Heart left ventricle (tissue), 16 donors: ENCODE measurements around the gene STXBP5. TPM values are rescaled to one million over a fixed set of nuclear protein-coding genes. Genes with fewer than 3 reads are reported as not detected.

Experiments
- ATAC-seq, 4 donors: fragments of 200-7000 bp; cut with Tn5 transposase; one replicate each; pipeline ENCODE4 v1.9.1; 2020 to 2022; ENCODE audit warnings: moderate library complexity in 4 of 4, mild to moderate bottlenecking in 3 of 4, moderate number of reproducible peaks in 1 of 4
- DNase-seq, 5 donors: peaks; one replicate each; pipeline ENCODE4 v3.0.0-alpha.2; 2020
- H3K27ac ChIP-seq, 12 donors: fragments of 200-600 bp; sonication (generic) in 4 of 12; one replicate each; pipeline versions ENCODE4 v1.5.0 to v1.8.0; 2016 to 2022; ENCODE audit warnings: mild to moderate bottlenecking in 2 of 12
- H3K27me3 ChIP-seq, 9 donors: fragments of 200-600 bp; sonication (generic) in 2 of 9; one replicate each; pipeline versions ENCODE4 v1.5.1 to v1.8.0; 2016 to 2022; ENCODE audit warnings: mild to moderate bottlenecking in 3 of 9
- H3K36me3 ChIP-seq, 9 donors: fragments of 200-600 bp; sonication (generic) in 2 of 9; one replicate each; pipeline versions ENCODE4 v1.5.0 to v1.8.0; 2018 to 2022; ENCODE audit warnings: mild to moderate bottlenecking in 2 of 9
- H3K4me1 ChIP-seq, 12 donors: fragments of 200-600 bp; sonication (generic) in 4 of 12; one replicate each; pipeline versions ENCODE4 v1.5.0 to v1.8.0; 2016 to 2022; ENCODE audit warnings: mild to moderate bottlenecking in 3 of 12
- H3K4me3 ChIP-seq, 12 donors: fragments of 200-600 bp; sonication (generic) in 4 of 12; one replicate each; pipeline versions ENCODE4 v1.5.0 to v1.8.0; 2017 to 2022; ENCODE audit warnings: mild to moderate bottlenecking in 9 of 12, moderate library complexity in 4 of 12
- H3K9me3 ChIP-seq, 12 donors: fragments of 200-600 bp; sonication (generic) in 4 of 12; one replicate each; pipeline versions ENCODE4 v1.5.0 to v1.8.0; 2016 to 2022; ENCODE audit warnings: mild to moderate bottlenecking in 1 of 12
- POLR2A ChIP-seq, 2 donors: fragments of 450-650 bp; IDR thresholded peaks; one replicate each; pipeline ENCODE4 v1.6.1; 2017; ENCODE audit warnings: antibody characterized with exemption in 2 of 2, mild to moderate bottlenecking in 2 of 2, moderate library complexity in 2 of 2
- WGBS, 4 donors: extraction: QIAGEN DNeasy Blood & Tissue Kit in 2 of 4; methylation state at CpG; one replicate each; pipeline versions ENCODE4 v1.1.5 to v1.1.7; 2013 to 2018; 5-methylcytosine and 5-hydroxymethylcytosine counted together
- intact Hi-C, 10 donors: fragments of 100-400 bp; cut with DNase I; formaldehyde crosslinking; loops; one replicate each; pipeline versions ENCODE4 v1.11.1 to v1.14.2; 2022
- polyA plus RNA-seq, 2 donors: library from polyadenylated mRNA; stranded (reverse); fragments of 200-250 nt; gene quantifications; one replicate each; pipeline ENCODE4 v1.2.3, GENCODE V29; 2013
- total RNA-seq, 9 donors: library from RNA; depleted of rRNA in 2 of 9; stranded (reverse); fragments of >200 nt in 2 of 9; fragmentation: NEBNext Ultra II Directional in 3 of 9; extraction: Animal tissue kit (Norgen Biotek cat#: 25700) in 3 of 9; gene quantifications; one replicate each; pipeline versions ENCODE4 v1.1.0 to v1.2.4, GENCODE V29; 2016 to 2023
- TF ChIP-seq, protein P1 (sequence below), 12 donors: fragments of 200-600 bp; sonication (generic) in 4 of 12; IDR thresholded peaks; one replicate each; pipeline versions ENCODE4 v1.5.0 to v1.8.0; 2018 to 2022; ENCODE audit warnings: antibody characterized with exemption in 12 of 12, mild to moderate bottlenecking in 5 of 12
- donor health status: ischemic (EF 13 %, LVEDD 7.1; RV severe dilation, severe dysfunction).
- donor health status: healthy with polysubstance abuse.
- donor health status: DM: no; HTN: yes; CAD: no.
- donor health status: DM: no; HTN: no; CAD: no.
- donor health status: ischemic (EF 25% LVEDD 6.9; RV normal size, moderate dysfunction).
- donor health status: ischemic (EF 25% LVEDD 5.7; RV mildly dilated, moderate dysfunction).
- donor health status: healthy.
- donor health status: DM: yes; HTN: yes; CAD: no.
- donor health status: ischemic (EF 35%, LVEDD 5.7; RV mildly dilated, moderate dysfunction).
- donor health status: nonischemic (EF 11% LVEDD 7.7; RV severe dilation, severe dysfunction).
- donor health status: DM: yes; HTN: yes; CAD: no.
- donor health status: PGD.
- donor health status: ischemic (EF 29% LVEDD 5.4; RV normal size, mild dysfunction).
- donor health status: nonischemic (EF 23%, LVEDD 6.1; RV moderate dilation, normal function).

Gene STXBP5
- total and polyA plus RNA-seq, 11 donors: 5.7 to 20.0 (median 14.1) TPM

DNA sequence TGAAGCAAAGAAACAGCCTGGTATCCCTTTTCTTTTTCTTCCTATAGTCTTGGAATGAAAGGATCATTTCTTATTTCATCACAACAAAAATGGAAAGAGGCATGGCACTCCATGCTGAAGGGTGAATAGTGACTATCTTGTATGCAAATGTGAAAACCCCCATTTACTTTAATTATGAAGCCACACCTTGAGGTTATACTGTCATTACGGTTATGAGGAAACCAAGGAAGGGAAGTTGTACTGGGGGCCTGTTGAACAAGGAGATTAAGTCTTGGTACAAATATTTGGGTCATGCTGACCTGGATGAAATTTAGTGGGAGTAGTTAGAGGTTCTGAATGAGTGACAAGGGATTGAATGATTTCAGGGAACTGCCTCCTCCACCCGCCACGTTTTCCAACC lies 8.7 kb upstream of the STXBP5 start:
- H3K4me1 ChIP-seq: peaks cover 0 to 12% (median 0%) of the 10 kb centered on the region in 12 donors
- H3K36me3 ChIP-seq: no peaks in the 10 kb centered on the region
- no peak for DNase-seq
- TF ChIP-seq, protein P1, sequence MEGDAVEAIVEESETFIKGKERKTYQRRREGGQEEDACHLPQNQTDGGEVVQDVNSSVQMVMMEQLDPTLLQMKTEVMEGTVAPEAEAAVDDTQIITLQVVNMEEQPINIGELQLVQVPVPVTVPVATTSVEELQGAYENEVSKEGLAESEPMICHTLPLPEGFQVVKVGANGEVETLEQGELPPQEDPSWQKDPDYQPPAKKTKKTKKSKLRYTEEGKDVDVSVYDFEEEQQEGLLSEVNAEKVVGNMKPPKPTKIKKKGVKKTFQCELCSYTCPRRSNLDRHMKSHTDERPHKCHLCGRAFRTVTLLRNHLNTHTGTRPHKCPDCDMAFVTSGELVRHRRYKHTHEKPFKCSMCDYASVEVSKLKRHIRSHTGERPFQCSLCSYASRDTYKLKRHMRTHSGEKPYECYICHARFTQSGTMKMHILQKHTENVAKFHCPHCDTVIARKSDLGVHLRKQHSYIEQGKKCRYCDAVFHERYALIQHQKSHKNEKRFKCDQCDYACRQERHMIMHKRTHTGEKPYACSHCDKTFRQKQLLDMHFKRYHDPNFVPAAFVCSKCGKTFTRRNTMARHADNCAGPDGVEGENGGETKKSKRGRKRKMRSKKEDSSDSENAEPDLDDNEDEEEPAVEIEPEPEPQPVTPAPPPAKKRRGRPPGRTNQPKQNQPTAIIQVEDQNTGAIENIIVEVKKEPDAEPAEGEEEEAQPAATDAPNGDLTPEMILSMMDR (IDR thresholded peaks at IDR 0.05): no peak
- no peak for TF ChIP-seq POLR2A (IDR thresholded peaks at IDR 0.05)
- no peaks in the 10 kb centered on the region for H3K27me3 ChIP-seq
- H3K9me3 ChIP-seq: no peaks in the 10 kb centered on the region
- no peak for ATAC-seq
- WGBS, 4 donors: 90 to 95% (median 93%) methylated on average over 3 of the region's 3 CpGs
- intact Hi-C loops: no loop called here
- no peak overlapping the region for H3K4me3 ChIP-seq
- H3K27ac ChIP-seq: no peak overlapping the region

DNA sequence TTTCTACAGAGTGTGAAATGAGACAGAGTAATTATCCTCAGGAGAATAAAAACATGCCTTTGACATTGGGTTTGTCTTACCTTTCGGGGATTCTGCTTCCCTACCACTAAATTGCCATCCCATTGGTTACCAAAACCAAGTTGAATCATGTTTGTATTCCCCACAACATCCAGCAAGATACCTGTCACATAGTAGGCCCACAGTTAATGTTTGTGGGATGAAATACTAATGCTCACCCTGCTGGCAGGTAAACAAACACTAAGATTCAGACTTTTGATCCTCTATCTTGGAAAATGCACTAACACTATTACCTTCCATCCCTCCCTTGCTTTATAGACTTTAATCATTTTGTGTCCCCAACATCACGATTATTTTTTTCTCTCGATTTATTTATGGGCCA lies 8.2 kb upstream of the STXBP5 start:
- H3K27ac ChIP-seq: no peak overlapping the region
- H3K9me3 ChIP-seq: no peaks in the 10 kb centered on the region
- ATAC-seq (no peak), DNase-seq (no peak)
- no peaks in the 10 kb centered on the region for H3K27me3 ChIP-seq
- TF ChIP-seq, protein P1 (IDR thresholded peaks at IDR 0.05): no peak
- no peak for TF ChIP-seq POLR2A (IDR thresholded peaks at IDR 0.05)
- H3K4me3 ChIP-seq: no peak overlapping the region
- intact Hi-C loops: no loop called here
- 83 to 91% (median 86%) methylated on average over 3 of the region's 3 CpGs for WGBS, 4 donors
- H3K4me1 ChIP-seq: peaks cover 0 to 12% (median 0%) of the 10 kb centered on the region in 12 donors
- no peaks in the 10 kb centered on the region for H3K36me3 ChIP-seq

DNA sequence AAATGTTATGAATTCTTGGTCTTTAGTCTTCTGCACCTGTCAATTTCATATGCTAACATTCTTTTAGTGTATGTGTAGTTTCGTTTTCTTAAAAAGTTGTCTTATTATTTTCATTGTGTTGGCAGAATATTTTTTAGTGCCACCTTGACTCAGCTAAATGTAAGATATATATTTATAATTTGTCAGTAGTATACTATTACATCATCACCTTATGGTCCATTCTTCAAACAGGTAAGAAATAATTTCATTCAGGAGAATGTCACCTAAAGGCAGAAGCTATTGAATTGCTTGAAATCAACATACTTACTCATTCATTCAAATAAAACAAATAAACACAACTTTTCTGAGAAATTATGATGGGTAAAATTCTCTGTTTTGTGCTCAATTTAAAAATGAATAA lies 3.5 kb upstream of the STXBP5 start:
- no peak overlapping the region for H3K4me3 ChIP-seq
- peaks cover 0 to 20% (median 5%) of the 10 kb centered on the region in 12 donors for H3K4me1 ChIP-seq
- TF ChIP-seq, protein P1 (IDR thresholded peaks at IDR 0.05): no peak
- no peak for TF ChIP-seq POLR2A (IDR thresholded peaks at IDR 0.05)
- no peak overlapping the region for H3K27ac ChIP-seq
- H3K36me3 ChIP-seq: no peaks in the 10 kb centered on the region
- intact Hi-C loops: loop anchor here in 5 of 10 donors (5.0 to 10.0 kb wide), 9 partner anchors 63 to 1236 kb away; partner anchors contain the start of gene SHPRH (in 1 of the 5)
- WGBS, 4 donors: 91 to 95% (median 94%) methylated on average over 1 of the region's 1 CpG
- ATAC-seq (no peak), DNase-seq (no peak)
- no peaks in the 10 kb centered on the region for H3K9me3 ChIP-seq
- no peaks in the 10 kb centered on the region for H3K27me3 ChIP-seq

DNA sequence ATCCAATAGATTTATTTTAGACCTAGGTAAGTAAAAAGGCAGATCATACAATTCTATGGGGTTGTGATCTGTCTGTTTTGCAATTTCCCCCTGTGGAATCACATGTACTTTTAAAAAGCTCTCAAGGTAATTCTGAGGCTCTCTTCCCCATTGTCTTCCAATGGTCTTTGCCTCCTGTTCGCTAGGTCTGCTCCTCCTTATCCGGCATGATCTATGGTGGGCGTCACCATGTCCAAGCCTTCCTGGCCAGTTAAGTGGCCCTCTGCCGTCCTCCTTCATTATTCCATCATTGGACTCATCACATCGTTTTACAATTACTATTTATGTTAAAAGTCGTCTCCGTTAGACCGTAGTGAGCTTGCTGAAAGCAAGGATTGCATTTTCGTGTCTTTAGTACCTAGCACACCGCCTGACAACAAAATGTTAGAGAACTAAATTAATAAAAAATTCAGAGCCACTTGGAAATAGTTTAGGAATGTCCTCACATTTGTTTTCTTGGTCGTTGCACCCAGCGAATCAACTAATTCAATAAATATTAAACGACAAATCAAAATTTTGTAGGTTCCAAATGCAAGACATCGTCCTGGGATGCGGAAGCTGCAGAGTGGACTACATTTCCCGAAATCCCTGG lies 2.2 kb upstream of the STXBP5 start:
- H3K4me1 ChIP-seq: peaks cover 0 to 33% (median 8%) of the 10 kb centered on the region in 12 donors
- H3K27ac ChIP-seq: peak overlapping the region in 10 of 12 donors; percentile 3 to 97 (median 94)
- no peaks in the 10 kb centered on the region for H3K36me3 ChIP-seq
- no peaks in the 10 kb centered on the region for H3K9me3 ChIP-seq
- TF ChIP-seq, protein P1 (IDR thresholded peaks at IDR 0.05): no peak
- TF ChIP-seq POLR2A (IDR thresholded peaks at IDR 0.05): no peak
- ATAC-seq: peak in 1 of 4 donors; percentile 18
- no peaks in the 10 kb centered on the region for H3K27me3 ChIP-seq
- intact Hi-C loops: loop anchor here in 5 of 10 donors (2.0 to 10.0 kb wide), 10 partner anchors 63 to 1237 kb away; partner anchors contain the start of gene SHPRH (in 1 of the 5)
- DNase-seq: peak in 1 of 5 donors; percentile 37
- peak overlapping the region; percentile 80 to 94 (median 84) for H3K4me3 ChIP-seq
- 12 to 19% (median 15%) methylated on average over 16 of the region's 16 CpGs for WGBS, 4 donors
